H9 (cell line): ENCODE measurements around the gene SATB2. TPM values are rescaled to one million over a fixed set of nuclear protein-coding genes. Genes with fewer than 3 reads are reported as not detected.

Experiments
- DNase-seq: peaks from one replicate; pipeline ENCODE4 v3.0.0-alpha.2; 2017
- H2AFZ ChIP-seq: one replicate; pipeline ENCODE4 v1.6.1; 2013; ENCODE audit warnings: mild to moderate bottlenecking, low read length, control low read depth, moderate library complexity
- H2AK5ac ChIP-seq: 2 replicates; pipeline ENCODE4 v1.6.1; 2013; ENCODE audit warnings: low read length, control low read depth, mixed read lengths; ENCODE audit not compliant: insufficient read length
- H2BK120ac ChIP-seq: one replicate; pipeline ENCODE4 v1.6.1; 2013; ENCODE audit warnings: low read depth, mild to moderate bottlenecking, low read length, control low read depth, inconsistent platforms; ENCODE audit not compliant: poor library complexity, severe bottlenecking
- H2BK12ac ChIP-seq: 2 replicates; pipeline ENCODE4 v1.6.1; 2013; ENCODE audit warnings: low read length, control low read depth, mixed read lengths, low read depth; ENCODE audit not compliant: insufficient read length
- H2BK15ac ChIP-seq: 2 replicates; pipeline ENCODE4 v1.6.1; 2013; ENCODE audit warnings: low read depth, low read length, control low read depth
- H2BK20ac ChIP-seq: one replicate; pipeline ENCODE4 v1.6.1; 2013; ENCODE audit warnings: low read depth, mild to moderate bottlenecking, low read length, control low read depth, inconsistent platforms; ENCODE audit not compliant: poor library complexity, severe bottlenecking
- H2BK5ac ChIP-seq: 2 replicates; pipeline ENCODE4 v1.6.1; 2013; ENCODE audit warnings: low read length, control low read depth, mixed read lengths; ENCODE audit not compliant: insufficient read length
- H3K14ac ChIP-seq: 2 replicates; pipeline ENCODE4 v1.6.1; 2013; ENCODE audit warnings: low read length, control low read depth; ENCODE audit not compliant: insufficient read depth
- H3K18ac ChIP-seq: 2 replicates; pipeline ENCODE4 v1.6.1; 2013; ENCODE audit warnings: low read depth, mild to moderate bottlenecking, mixed read lengths, low read length, control low read depth; ENCODE audit not compliant: insufficient read length
- H3K23ac ChIP-seq: 2 replicates; pipeline ENCODE4 v1.6.1; 2013; ENCODE audit warnings: low read length, control low read depth, mixed read lengths, low read depth; ENCODE audit not compliant: insufficient read length
- H3K23me2 ChIP-seq: 2 replicates; pipeline ENCODE4 v1.6.1; 2013; ENCODE audit warnings: low read depth, mild to moderate bottlenecking, mixed read lengths, low read length, control low read depth; ENCODE audit not compliant: insufficient read length, poor library complexity, severe bottlenecking
- H3K27ac ChIP-seq: 2 replicates; pipeline ENCODE4 v1.5.1; 2013; ENCODE audit warnings: low read length, control low read depth, mixed read lengths, low read depth; ENCODE audit not compliant: insufficient read length
- H3K27me3 ChIP-seq: 2 replicates; pipeline ENCODE4 v1.6.1; 2013; ENCODE audit warnings: low read length, control low read depth, inconsistent platforms; ENCODE audit not compliant: insufficient read depth
- H3K4ac ChIP-seq: 2 replicates; pipeline ENCODE4 v1.6.1; 2013; ENCODE audit warnings: low read depth, mild to moderate bottlenecking, control low read depth, inconsistent platforms, low read length, moderate library complexity
- H3K4me1 ChIP-seq: 2 replicates; pipeline ENCODE4 v1.6.1; 2013; ENCODE audit warnings: low read length, control low read depth, inconsistent platforms; ENCODE audit not compliant: insufficient read depth
- H3K4me2 ChIP-seq: 2 replicates; pipeline ENCODE4 v1.6.1; 2013; ENCODE audit warnings: low read length, control low read depth, mixed read lengths; ENCODE audit not compliant: insufficient read length, insufficient read depth
- H3K56ac ChIP-seq: 2 replicates; pipeline ENCODE4 v1.6.1; 2013; ENCODE audit warnings: low read depth, mild to moderate bottlenecking, mixed read lengths, low read length, control low read depth; ENCODE audit not compliant: insufficient read length
- H3K79me1 ChIP-seq: 2 replicates; pipeline ENCODE4 v1.6.1; 2013; ENCODE audit warnings: low read depth, mild to moderate bottlenecking, moderate library complexity, low read length, control low read depth, inconsistent platforms; ENCODE audit not compliant: insufficient read depth, poor library complexity, severe bottlenecking
- H3K79me2 ChIP-seq: 2 replicates; pipeline ENCODE4 v1.6.1; 2013; ENCODE audit warnings: low read length, control low read depth, inconsistent platforms; ENCODE audit not compliant: insufficient read depth
- H3K9ac ChIP-seq: 2 replicates; pipeline ENCODE4 v1.6.1; 2013; ENCODE audit warnings: low read length, control low read depth, mixed read lengths; ENCODE audit not compliant: insufficient read length; ENCODE audit errors: extremely low read depth
- H3K9me3 ChIP-seq: one replicate; pipeline ENCODE4 v1.6.1; 2013; ENCODE audit warnings: low read depth, low read length, inconsistent platforms; ENCODE audit not compliant: control insufficient read depth
- H3T11ph ChIP-seq: one replicate; pipeline ENCODE4 v1.6.1; 2013; ENCODE audit warnings: mild to moderate bottlenecking, low read length, control low read depth, inconsistent platforms
- H4K20me1 ChIP-seq: one replicate; pipeline ENCODE4 v1.6.1; 2013; ENCODE audit not compliant: control insufficient read depth, insufficient read length, insufficient read depth
- H4K5ac ChIP-seq: 2 replicates; pipeline ENCODE4 v1.6.1; 2013; ENCODE audit warnings: low read depth, mild to moderate bottlenecking, mixed read lengths, low read length, control low read depth; ENCODE audit not compliant: insufficient read length
- H4K8ac ChIP-seq: replicated peaks from 2 replicates; pipeline ENCODE4 v1.6.1; 2013; ENCODE audit warnings: low read length, control low read depth, mixed read lengths, low read depth; ENCODE audit not compliant: insufficient read length
- H4K91ac ChIP-seq: 2 replicates; pipeline ENCODE4 v1.6.1; 2013; ENCODE audit warnings: low read depth, mild to moderate bottlenecking, moderate library complexity, mixed read lengths, low read length, control low read depth; ENCODE audit not compliant: insufficient read length
- H3K27ac Mint-ChIP-seq, 3 experiments: 2 replicates in 2 of 3; 3 replicates in 1 of 3; pipeline ENCODE4 v1.8.0; 2020 to 2021; ENCODE audit warnings: mixed read lengths in 3 of 3, mild to moderate bottlenecking in 1 of 3, moderate library complexity in 1 of 3
- H3K27me3 Mint-ChIP-seq: 2 replicates; pipeline ENCODE4 v1.8.0; 2021; ENCODE audit warnings: low read depth, mild to moderate bottlenecking, moderate library complexity, mixed read lengths
- H3K36me3 Mint-ChIP-seq, 3 experiments: 2 replicates in 2 of 3; 3 replicates in 1 of 3; pipeline ENCODE4 v1.8.0; 2020 to 2021; ENCODE audit warnings: low read depth in 3 of 3, mixed read lengths in 3 of 3; ENCODE audit not compliant: insufficient read depth in 1 of 3
- H3K4me1 Mint-ChIP-seq, 2 experiments: 2 replicates each; pipeline ENCODE4 v1.8.0; 2020; ENCODE audit warnings: mixed read lengths in 2 of 2
- H3K4me3 Mint-ChIP-seq, 2 experiments: 2 replicates in 1 of 2; 3 replicates in 1 of 2; pipeline ENCODE4 v1.8.0; 2020 to 2021; ENCODE audit warnings: mild to moderate bottlenecking in 2 of 2, mixed read lengths in 2 of 2, moderate library complexity in 1 of 2
- H3K9me3 Mint-ChIP-seq, 2 experiments: 2 replicates in 1 of 2; 3 replicates in 1 of 2; pipeline ENCODE4 v1.8.0; 2020; ENCODE audit warnings: mild to moderate bottlenecking in 2 of 2, mixed read lengths in 2 of 2, moderate library complexity in 1 of 2
- WGBS: extraction: QIAGEN DNeasy Blood & Tissue Kit; methylation state at CpG from one replicate; pipeline ENCODE4 v1.1.7; 2013; ENCODE audit warnings: missing lambda C conversion rate, low lambda C conversion rate, mixed read lengths; ENCODE audit not compliant: insufficient read length; ENCODE audit errors: extremely low coverage; 5-methylcytosine and 5-hydroxymethylcytosine counted together
- total RNA-seq: library from RNA; stranded (reverse); gene quantifications from 2 replicates; pipeline ENCODE4 v1.2.1, GENCODE V29; 2021
- TF ChIP-seq, protein P1 (sequence below): fragments of 200-600 bp; sonication (generic); conservative IDR thresholded peaks from 3 replicates; pipeline ENCODE4 v1.8.0; 2021; ENCODE audit warnings: antibody characterized with exemption, mild to moderate bottlenecking

Gene SATB2
- total RNA-seq, 1 experiment from 2014 or later, result 23.8 TPM

DNA sequence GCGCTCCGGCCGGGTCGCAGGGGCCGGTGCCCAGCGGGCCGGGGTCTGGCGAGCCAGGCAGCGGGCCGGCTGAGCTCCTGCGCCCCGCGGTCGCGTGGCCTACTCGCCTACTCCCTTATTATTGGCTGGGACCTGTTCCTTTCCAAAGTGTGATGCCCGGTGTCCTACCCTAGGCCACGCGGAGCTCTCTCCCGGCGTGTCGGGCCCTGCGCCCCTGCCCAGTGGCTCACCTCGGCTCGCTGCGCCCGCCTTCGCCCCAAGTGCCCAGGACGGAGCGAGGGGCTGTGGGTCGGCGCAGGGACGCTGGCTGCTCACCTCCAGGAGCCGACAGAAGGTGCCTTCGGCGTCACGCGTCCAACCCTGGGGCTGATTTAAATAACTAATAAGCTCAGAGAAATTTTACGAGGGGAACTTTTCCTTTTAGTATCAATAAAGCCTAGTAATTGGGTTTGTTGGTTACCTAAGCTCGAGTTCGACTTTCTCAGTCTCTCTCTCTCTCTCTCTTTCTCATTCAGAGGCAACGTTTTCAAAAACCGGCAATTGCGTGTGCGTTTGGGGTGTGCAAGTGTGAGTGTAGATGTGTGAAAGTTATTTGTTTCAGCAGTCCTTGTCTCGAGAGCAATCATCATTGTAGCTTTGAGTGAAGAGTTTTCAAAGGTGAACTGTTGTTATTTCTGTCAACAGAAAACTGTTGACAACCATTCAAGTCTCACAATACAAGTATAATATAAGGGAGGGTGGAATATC lies 7.0 kb upstream of the SATB2 start:
- no peak overlapping the region for H2BK120ac ChIP-seq
- no peak overlapping the region for H3K9ac ChIP-seq
- no peak overlapping the region for H3K56ac ChIP-seq
- Mint-ChIP-seq H3K36me3 (no peaks in the 10 kb centered on the region; a peak in 1 of 7 replicates), H3K4me3 (peak overlapping the region; percentile 10 to 70; a peak in 3 of 5 replicates), H3K9me3 (peaks cover 0 to 2% of the 10 kb centered on the region in 2 experiments; a peak in 1 of 5 replicates), H3K27me3 (peaks cover 98% of the 10 kb centered on the region), H3K4me1 (peaks cover 52 to 61% of the 10 kb centered on the region in 2 experiments), H3K27ac (no peak overlapping the region)
- no peak overlapping the region for H2BK20ac ChIP-seq
- peaks cover 31% of the 10 kb centered on the region for H3K23me2 ChIP-seq
- H2AK5ac ChIP-seq, result no peak overlapping the region
- TF ChIP-seq, protein P1, sequence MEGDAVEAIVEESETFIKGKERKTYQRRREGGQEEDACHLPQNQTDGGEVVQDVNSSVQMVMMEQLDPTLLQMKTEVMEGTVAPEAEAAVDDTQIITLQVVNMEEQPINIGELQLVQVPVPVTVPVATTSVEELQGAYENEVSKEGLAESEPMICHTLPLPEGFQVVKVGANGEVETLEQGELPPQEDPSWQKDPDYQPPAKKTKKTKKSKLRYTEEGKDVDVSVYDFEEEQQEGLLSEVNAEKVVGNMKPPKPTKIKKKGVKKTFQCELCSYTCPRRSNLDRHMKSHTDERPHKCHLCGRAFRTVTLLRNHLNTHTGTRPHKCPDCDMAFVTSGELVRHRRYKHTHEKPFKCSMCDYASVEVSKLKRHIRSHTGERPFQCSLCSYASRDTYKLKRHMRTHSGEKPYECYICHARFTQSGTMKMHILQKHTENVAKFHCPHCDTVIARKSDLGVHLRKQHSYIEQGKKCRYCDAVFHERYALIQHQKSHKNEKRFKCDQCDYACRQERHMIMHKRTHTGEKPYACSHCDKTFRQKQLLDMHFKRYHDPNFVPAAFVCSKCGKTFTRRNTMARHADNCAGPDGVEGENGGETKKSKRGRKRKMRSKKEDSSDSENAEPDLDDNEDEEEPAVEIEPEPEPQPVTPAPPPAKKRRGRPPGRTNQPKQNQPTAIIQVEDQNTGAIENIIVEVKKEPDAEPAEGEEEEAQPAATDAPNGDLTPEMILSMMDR, result no peak
- H3K4me1 ChIP-seq, result peaks cover 4% of the 10 kb centered on the region; the same call in 1 of the 2 replicates
- no peak overlapping the region for H2AFZ ChIP-seq
- H4K91ac ChIP-seq, result no peak overlapping the region
- no peak overlapping the region for H3K4ac ChIP-seq
- DNase-seq, result peak; percentile 41
- H3K18ac ChIP-seq, result no peak overlapping the region
- no CpG with 5 or more reads among the region's 46 CpGs for WGBS
- H3T11ph ChIP-seq, result no peak overlapping the region
- H3K27ac ChIP-seq, result no peak overlapping the region
- H4K8ac ChIP-seq, result no peak overlapping the region
- H3K14ac ChIP-seq, result no peak overlapping the region
- H3K23ac ChIP-seq, result no peak overlapping the region
- H2BK15ac ChIP-seq, result no peak overlapping the region
- H4K5ac ChIP-seq, result no peak overlapping the region
- H2BK5ac ChIP-seq, result no peak overlapping the region
- H3K9me3 ChIP-seq, result no peaks in the 10 kb centered on the region
- H3K27me3 ChIP-seq, result peaks cover 66% of the 10 kb centered on the region
- no peaks in the 10 kb centered on the region for H3K79me1 ChIP-seq
- H4K20me1 ChIP-seq, result no peaks in the 10 kb centered on the region
- H2BK12ac ChIP-seq, result no peak overlapping the region
- H3K79me2 ChIP-seq, result no peaks in the 10 kb centered on the region
- peak overlapping the region; percentile 88 for H3K4me2 ChIP-seq
